H1 (cell line): ENCODE results near the gene RHBDL2. TPM values are rescaled to one million over a fixed set of nuclear protein-coding genes. Genes with fewer than 3 reads are reported as not detected.
"Not testable (repeated sequence)": the region's sequence is repeated elsewhere in the genome, so short reads cannot be mapped to it uniquely, and the experiment has no call there.

Experiments
- CTCF ChIA-PET: fragments of 300-600 bp; sonication (Branson Sonifier 250); formaldehyde crosslinking; loops from one replicate; lab custom pipeline; 2021; ENCODE audit not compliant: partially characterized antibody; lab: Charles Lee
- POLR2A ChIA-PET: fragments of 300-600 bp; sonication (Branson Sonifier 250); formaldehyde crosslinking; loops from one replicate; lab custom pipeline; 2021; ENCODE audit warnings: inconsistent platforms; ENCODE audit not compliant: partially characterized antibody; lab: Charles Lee
- DNase-seq, 2 experiments: peaks; one replicate each; pipeline versions ENCODE4 v3.0.0 to v3.0.0-alpha.2; 2010 to 2022; ENCODE audit warnings: low spot score in 2 of 2, low read depth in 1 of 2, mixed read lengths in 1 of 2
- FAIRE-seq: peaks from 2 replicates; lab custom pipeline; 2011; peaks lifted over from hg19 to GRCh38; lab: Jason Lieb, UNC
- H2AFZ ChIP-seq: 2 replicates; pipeline ENCODE4 v1.8.1; 2012; ENCODE audit warnings: low read length, inconsistent platforms
- H2AK5ac ChIP-seq: 2 replicates; pipeline ENCODE4 v1.6.1; 2013; ENCODE audit warnings: low read depth, low read length
- H2BK120ac ChIP-seq: replicated peaks from 2 replicates; pipeline ENCODE3; 2013; ENCODE audit warnings: low read depth, low read length, inconsistent platforms
- H2BK12ac ChIP-seq: 2 replicates; pipeline ENCODE4 v1.6.1; 2013; ENCODE audit warnings: low read depth, low read length
- H2BK15ac ChIP-seq: 2 replicates; pipeline ENCODE4 v1.6.1; 2013; ENCODE audit warnings: low read length
- H2BK20ac ChIP-seq: 2 replicates; pipeline ENCODE4 v1.6.1; 2013; ENCODE audit warnings: low read length
- H2BK5ac ChIP-seq: 2 replicates; pipeline ENCODE4 v1.6.1; 2013; ENCODE audit warnings: low read depth, low read length
- H3K14ac ChIP-seq: 2 replicates; pipeline ENCODE4 v1.6.1; 2013; ENCODE audit warnings: inconsistent platforms; ENCODE audit not compliant: insufficient read length
- H3K18ac ChIP-seq: 2 replicates; pipeline ENCODE4 v1.6.1; 2013; ENCODE audit warnings: low read length; ENCODE audit errors: extremely low read depth
- H3K23ac ChIP-seq: 2 replicates; pipeline ENCODE4 v1.6.1; 2013; ENCODE audit warnings: inconsistent platforms; ENCODE audit not compliant: insufficient read length
- H3K23me2 ChIP-seq: 2 replicates; pipeline ENCODE4 v1.6.1; 2013; ENCODE audit warnings: low read depth, low read length
- H3K27ac ChIP-seq: 2 replicates; pipeline ENCODE4 v1.6.1; 2011; ENCODE audit warnings: low read depth, low read length, inconsistent platforms
- H3K27me3 ChIP-seq, 4 experiments: replicated peaks in 1 of 4; 1 replicate in 1 of 4; 2 replicates in 3 of 4; pipeline versions ENCODE4 v1.6.1 to v1.8.1; 2011 to 2013; ENCODE audit warnings: low read length in 3 of 4, mild to moderate bottlenecking in 3 of 4, inconsistent platforms in 2 of 4, mixed read lengths in 2 of 4, moderate library complexity in 1 of 4; ENCODE audit not compliant: control insufficient read depth in 3 of 4, insufficient read depth in 3 of 4; ENCODE audit errors: extremely low read depth in 1 of 4
- H3K36me3 ChIP-seq, 4 experiments: 2 replicates each; pipeline versions ENCODE4 v1.6.1 to v1.8.1; 2011 to 2013; ENCODE audit warnings: mild to moderate bottlenecking in 4 of 4, low read length in 3 of 4, moderate library complexity in 2 of 4, control low read depth in 1 of 4, inconsistent platforms in 1 of 4; ENCODE audit not compliant: insufficient read depth in 4 of 4, control insufficient read depth in 2 of 4
- H3K4ac ChIP-seq: replicated peaks from 2 replicates; pipeline ENCODE3; 2013; ENCODE audit warnings: low read length, low read depth, mixed read lengths, inconsistent platforms; ENCODE audit not compliant: insufficient read length
- H3K4me1 ChIP-seq, 4 experiments: replicated peaks in 1 of 4; 1 replicate in 1 of 4; 2 replicates in 3 of 4; pipeline versions ENCODE4 v1.6.1 to v1.8.1; 2011 to 2013; ENCODE audit warnings: low read length in 3 of 4, inconsistent platforms in 2 of 4, mixed read lengths in 1 of 4; ENCODE audit not compliant: insufficient read depth in 4 of 4, control insufficient read depth in 3 of 4
- H3K4me2 ChIP-seq, 2 experiments: 2 replicates each; pipeline versions ENCODE4 v1.6.1 to v1.8.1; 2011 to 2013; ENCODE audit warnings: low read depth in 2 of 2, low read length in 2 of 2, control low read depth in 1 of 2, inconsistent platforms in 1 of 2, mild to moderate bottlenecking in 1 of 2; ENCODE audit not compliant: insufficient read depth in 1 of 2
- H3K4me3 ChIP-seq, 4 experiments: fragments of 200-600, 300-600 bp in 1 of 4; sonication (generic), shearing (Covaris generic), sonication (Bioruptor Twin) in 1 of 4; 2 replicates each; pipeline versions ENCODE4 v1.5.1 to v1.8.1; 2011 to 2016; ENCODE audit warnings: low read length in 4 of 4, low read depth in 3 of 4, control low read depth in 2 of 4, inconsistent platforms in 2 of 4, mild to moderate bottlenecking in 2 of 4, mixed read lengths in 1 of 4, moderate library complexity in 1 of 4; ENCODE audit not compliant: insufficient read depth in 2 of 4; ENCODE audit errors: extremely low read depth in 1 of 4
- H3K56ac ChIP-seq: replicated peaks from 2 replicates; pipeline ENCODE3; 2013; ENCODE audit warnings: low read depth, mild to moderate bottlenecking, mixed read lengths, low read length, inconsistent platforms; ENCODE audit not compliant: insufficient read length
- H3K79me1 ChIP-seq: 2 replicates; pipeline ENCODE4 v1.6.1; 2013; ENCODE audit warnings: low read depth, low read length, control low read depth
- H3K79me2 ChIP-seq, 2 experiments: 2 replicates each; pipeline versions ENCODE4 v1.6.1 to v1.8.1; 2012 to 2013; ENCODE audit warnings: low read length in 2 of 2, mild to moderate bottlenecking in 2 of 2, inconsistent platforms in 1 of 2; ENCODE audit not compliant: insufficient read depth in 2 of 2, control insufficient read depth in 1 of 2
- H3K9ac ChIP-seq, 4 experiments: replicated peaks in 1 of 4; 1 replicate in 1 of 4; 2 replicates in 3 of 4; pipeline versions ENCODE4 v1.6.1 to v1.8.1; 2011 to 2013; ENCODE audit warnings: low read depth in 3 of 4, low read length in 3 of 4, control low read depth in 2 of 4, mild to moderate bottlenecking in 2 of 4, moderate library complexity in 2 of 4, inconsistent platforms in 1 of 4; ENCODE audit errors: extremely low read depth in 1 of 4
- H3K9me3 ChIP-seq, 2 experiments: 2 replicates each; pipeline versions ENCODE4 v1.6.1 to v1.8.1; 2012 to 2013; ENCODE audit warnings: mild to moderate bottlenecking in 2 of 2, moderate library complexity in 2 of 2, control low read depth in 1 of 2, inconsistent platforms in 1 of 2, low read depth in 1 of 2, low read length in 1 of 2, mixed read lengths in 1 of 2; ENCODE audit not compliant: insufficient read depth in 2 of 2
- H4K20me1 ChIP-seq, 2 experiments: replicated peaks in 1 of 2; 2 replicates each; pipeline versions ENCODE3 to v1.8.1; 2011 to 2013; ENCODE audit warnings: inconsistent platforms in 2 of 2, low read length in 2 of 2, mild to moderate bottlenecking in 1 of 2; ENCODE audit not compliant: insufficient read depth in 2 of 2, control insufficient read depth in 1 of 2
- H4K5ac ChIP-seq: 2 replicates; pipeline ENCODE4 v1.6.1; 2013; ENCODE audit warnings: low read length, low read depth, mixed read lengths, inconsistent platforms; ENCODE audit not compliant: insufficient read length
- H4K8ac ChIP-seq: 2 replicates; pipeline ENCODE4 v1.8.0; 2013; ENCODE audit warnings: mild to moderate bottlenecking, moderate library complexity, low read length, inconsistent platforms; ENCODE audit not compliant: insufficient read depth; ENCODE audit errors: extremely low read depth
- H4K91ac ChIP-seq: replicated peaks from 2 replicates; pipeline ENCODE3; 2013; ENCODE audit warnings: low read length, mixed read lengths, inconsistent platforms; ENCODE audit not compliant: insufficient read length
- WGBS, 2 experiments: shearing (Covaris generic) in 1 of 2; methylation state at CpG; one replicate each; pipeline versions ENCODE4 v1.1.6 to v1.1.7; 2013 to 2015; ENCODE audit warnings: low lambda C conversion rate in 2 of 2, mixed read lengths in 2 of 2, inconsistent platforms in 1 of 2, low coverage in 1 of 2, missing lambda C conversion rate in 1 of 2; ENCODE audit not compliant: insufficient replicate concordance in 2 of 2, insufficient coverage in 1 of 2, insufficient read length in 1 of 2; ENCODE audit errors: extremely low coverage in 1 of 2, missing lambda C conversion rate in 1 of 2; 5-methylcytosine and 5-hydroxymethylcytosine counted together
- polyA plus RNA-seq, 7 experiments: library from polyadenylated mRNA; depleted of rRNA in 3 of 7; stranded (reverse) in 5 of 7; unstranded in 2 of 7; fragments of >200 nt in 5 of 7; fragments of 200-250 nt in 2 of 7; gene quantifications; 1 replicate in 5 of 7; 2 replicates in 1 of 7; 4 replicates in 1 of 7; pipeline versions ENCODE4 v1.2.1 to v1.2.3, GENCODE V29; 2011 to 2013; ENCODE audit warnings: missing spikeins in 2 of 7, mixed read lengths in 2 of 7
- total RNA-seq: library from RNA; stranded (reverse); fragmentation: NEBNext Ultra II Directional; extraction: Animal tissue kit (Norgen Biotek cat#: 25700); gene quantifications from 2 replicates; pipeline ENCODE4 v1.2.1, GENCODE V29; 2021

The RHBDL2 gene
- total and polyA plus RNA-seq, 2 of the 8 experiments (the other 6 are each of a cell fraction or from before 2014, with no cell fraction given), result 0.42 to 0.84 TPM

DNA sequence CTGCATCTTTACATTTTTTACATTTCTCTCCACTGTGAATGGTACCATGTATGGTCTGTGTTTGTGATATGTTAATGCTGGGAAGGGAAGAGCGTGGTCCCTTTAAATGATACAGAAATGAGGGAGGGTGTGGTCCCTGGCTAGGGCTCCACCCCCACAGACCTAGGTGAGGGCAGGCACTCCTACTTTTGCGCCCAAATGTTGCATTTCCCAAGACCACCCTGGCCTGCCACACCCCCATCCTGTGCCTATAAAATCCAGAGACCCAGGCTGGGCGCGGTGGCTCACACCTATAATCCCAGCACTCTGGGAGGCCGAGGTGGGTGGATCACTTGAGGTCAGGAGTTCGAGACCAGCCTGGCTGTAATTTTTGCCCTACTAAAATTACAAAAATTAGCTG, 31.5 kb upstream of the RHBDL2 start:
- H3K23ac ChIP-seq, H3K4ac ChIP-seq, FAIRE-seq, H4K8ac ChIP-seq, H4K5ac ChIP-seq, H2BK20ac ChIP-seq, H2BK5ac ChIP-seq, H3K9me3 ChIP-seq, H3K79me1 ChIP-seq, H3K9ac ChIP-seq, H3K4me3 ChIP-seq, H4K91ac ChIP-seq, H2AFZ ChIP-seq, H3K27ac ChIP-seq, H3K4me1 ChIP-seq, H3K79me2 ChIP-seq, H3K23me2 ChIP-seq, H3K56ac ChIP-seq, H2AK5ac ChIP-seq, H3K18ac ChIP-seq, H3K14ac ChIP-seq, H2BK12ac ChIP-seq, H2BK120ac ChIP-seq, H4K20me1 ChIP-seq, H3K4me2 ChIP-seq, H3K36me3 ChIP-seq, H2BK15ac ChIP-seq, H3K27me3 ChIP-seq, DNase-seq: not testable (repeated sequence)
- POLR2A ChIA-PET, result interaction anchor here (1.0 kb wide), 1 partner anchor 23 kb away, joined by 3 read pairs; no protein-coding TSS in a partner anchor
- WGBS, 2 experiments, result 77% methylated on average over 6 of the region's 6 CpGs; no CpG with 5 or more reads in 1 of the 2 experiments
- CTCF ChIA-PET, result interaction anchor here (1.5 kb wide), 1 partner anchor 9 kb away, joined by 4 read pairs; no protein-coding TSS in a partner anchor
